Measurements from ENCODE around the gene LTBP2. TPM values are rescaled to one million over a fixed set of nuclear protein-coding genes. Genes with fewer than 3 reads are reported as not detected.

The LTBP2 gene
- total and polyA plus RNA-seq, 2 of the 13 experiments (the other 11 are each of a cell fraction or from before 2014, with no cell fraction given) = 0.20 to 0.41 TPM

DNA sequence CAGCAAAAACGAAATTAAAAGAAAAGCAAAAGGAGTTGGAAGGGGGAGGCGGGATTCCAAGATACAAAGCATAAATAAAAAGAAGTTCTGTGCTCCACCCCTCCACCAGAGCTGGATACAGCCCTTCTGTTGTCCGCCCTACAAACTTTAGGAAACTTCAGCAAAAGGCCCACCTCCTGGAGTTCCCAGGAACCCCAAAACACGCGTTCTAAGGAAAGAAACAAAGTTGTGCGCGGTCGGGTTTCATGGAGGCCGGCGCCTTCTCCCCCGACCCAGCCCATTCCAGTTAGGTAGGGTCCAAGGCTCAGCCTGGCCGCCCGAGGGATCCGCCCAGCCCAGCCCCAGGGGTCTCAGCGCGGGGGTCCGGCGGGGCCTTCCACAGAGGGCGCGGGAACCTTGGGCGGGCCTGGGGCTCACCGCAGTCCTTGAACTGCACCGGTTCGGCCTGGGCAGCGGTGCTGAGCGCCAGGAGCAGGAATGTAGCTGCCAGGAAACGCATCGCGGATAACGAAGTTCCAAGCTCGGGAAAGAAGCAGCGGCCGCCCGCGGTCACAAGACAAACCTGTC, 119.2 kb downstream of the LTBP2 start, which contains the start of gene NPC2 (continued):
- TF ChIP-seq NCOA2 (CRISPR knock-in tag; IDR thresholded peaks at IDR 0.05) (no peak), FOXP1 (IDR thresholded peaks at IDR 0.05) (no peak), FOXP1 (CRISPR knock-in tag; IDR thresholded peaks at IDR 0.05) (no peak), WIZ (CRISPR knock-in tag; IDR thresholded peaks at IDR 0.05) (no peak), ATAD3A (CRISPR knock-in tag; IDR thresholded peaks at IDR 0.05) (no peak), FOSL2 (CRISPR knock-in tag; IDR thresholded peaks at IDR 0.05) (no peak), FLYWCH1 (CRISPR knock-in tag; IDR thresholded peaks at IDR 0.05) (no peak), ZNF614 (CRISPR knock-in tag; IDR thresholded peaks at IDR 0.05; ENCODE audit: borderline replicate concordance) (no peak), RORA (CRISPR knock-in tag; IDR thresholded peaks at IDR 0.05) (no peak), ARNTL (CRISPR knock-in tag; IDR thresholded peaks at IDR 0.05) (no peak), ZNF530 (CRISPR knock-in tag; IDR thresholded peaks at IDR 0.05; ENCODE audit: low read depth) (no peak), ZNF691 (CRISPR knock-in tag; IDR thresholded peaks at IDR 0.05; ENCODE audit: borderline replicate concordance, low read depth) (0 out of 2 replicates have a peak, but pooled peaks have one; percentile 35), ARID5B (CRISPR knock-in tag; IDR thresholded peaks at IDR 0.05) (peak; percentile 50; the same call in 1 of the 2 replicates)
- TF ChIP-seq, protein P1, sequence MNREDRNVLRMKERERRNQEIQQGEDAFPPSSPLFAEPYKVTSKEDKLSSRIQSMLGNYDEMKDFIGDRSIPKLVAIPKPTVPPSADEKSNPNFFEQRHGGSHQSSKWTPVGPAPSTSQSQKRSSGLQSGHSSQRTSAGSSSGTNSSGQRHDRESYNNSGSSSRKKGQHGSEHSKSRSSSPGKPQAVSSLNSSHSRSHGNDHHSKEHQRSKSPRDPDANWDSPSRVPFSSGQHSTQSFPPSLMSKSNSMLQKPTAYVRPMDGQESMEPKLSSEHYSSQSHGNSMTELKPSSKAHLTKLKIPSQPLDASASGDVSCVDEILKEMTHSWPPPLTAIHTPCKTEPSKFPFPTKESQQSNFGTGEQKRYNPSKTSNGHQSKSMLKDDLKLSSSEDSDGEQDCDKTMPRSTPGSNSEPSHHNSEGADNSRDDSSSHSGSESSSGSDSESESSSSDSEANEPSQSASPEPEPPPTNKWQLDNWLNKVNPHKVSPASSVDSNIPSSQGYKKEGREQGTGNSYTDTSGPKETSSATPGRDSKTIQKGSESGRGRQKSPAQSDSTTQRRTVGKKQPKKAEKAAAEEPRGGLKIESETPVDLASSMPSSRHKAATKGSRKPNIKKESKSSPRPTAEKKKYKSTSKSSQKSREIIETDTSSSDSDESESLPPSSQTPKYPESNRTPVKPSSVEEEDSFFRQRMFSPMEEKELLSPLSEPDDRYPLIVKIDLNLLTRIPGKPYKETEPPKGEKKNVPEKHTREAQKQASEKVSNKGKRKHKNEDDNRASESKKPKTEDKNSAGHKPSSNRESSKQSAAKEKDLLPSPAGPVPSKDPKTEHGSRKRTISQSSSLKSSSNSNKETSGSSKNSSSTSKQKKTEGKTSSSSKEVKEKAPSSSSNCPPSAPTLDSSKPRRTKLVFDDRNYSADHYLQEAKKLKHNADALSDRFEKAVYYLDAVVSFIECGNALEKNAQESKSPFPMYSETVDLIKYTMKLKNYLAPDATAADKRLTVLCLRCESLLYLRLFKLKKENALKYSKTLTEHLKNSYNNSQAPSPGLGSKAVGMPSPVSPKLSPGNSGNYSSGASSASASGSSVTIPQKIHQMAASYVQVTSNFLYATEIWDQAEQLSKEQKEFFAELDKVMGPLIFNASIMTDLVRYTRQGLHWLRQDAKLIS (CRISPR knock-in tag; IDR thresholded peaks at IDR 0.05) = no peak
- TF ChIP-seq, protein P2, sequence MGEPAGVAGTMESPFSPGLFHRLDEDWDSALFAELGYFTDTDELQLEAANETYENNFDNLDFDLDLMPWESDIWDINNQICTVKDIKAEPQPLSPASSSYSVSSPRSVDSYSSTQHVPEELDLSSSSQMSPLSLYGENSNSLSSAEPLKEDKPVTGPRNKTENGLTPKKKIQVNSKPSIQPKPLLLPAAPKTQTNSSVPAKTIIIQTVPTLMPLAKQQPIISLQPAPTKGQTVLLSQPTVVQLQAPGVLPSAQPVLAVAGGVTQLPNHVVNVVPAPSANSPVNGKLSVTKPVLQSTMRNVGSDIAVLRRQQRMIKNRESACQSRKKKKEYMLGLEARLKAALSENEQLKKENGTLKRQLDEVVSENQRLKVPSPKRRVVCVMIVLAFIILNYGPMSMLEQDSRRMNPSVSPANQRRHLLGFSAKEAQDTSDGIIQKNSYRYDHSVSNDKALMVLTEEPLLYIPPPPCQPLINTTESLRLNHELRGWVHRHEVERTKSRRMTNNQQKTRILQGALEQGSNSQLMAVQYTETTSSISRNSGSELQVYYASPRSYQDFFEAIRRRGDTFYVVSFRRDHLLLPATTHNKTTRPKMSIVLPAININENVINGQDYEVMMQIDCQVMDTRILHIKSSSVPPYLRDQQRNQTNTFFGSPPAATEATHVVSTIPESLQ (CRISPR knock-in tag; conservative IDR thresholded peaks at IDR 0.05) = no peak
- TF ChIP-seq, protein P3, sequence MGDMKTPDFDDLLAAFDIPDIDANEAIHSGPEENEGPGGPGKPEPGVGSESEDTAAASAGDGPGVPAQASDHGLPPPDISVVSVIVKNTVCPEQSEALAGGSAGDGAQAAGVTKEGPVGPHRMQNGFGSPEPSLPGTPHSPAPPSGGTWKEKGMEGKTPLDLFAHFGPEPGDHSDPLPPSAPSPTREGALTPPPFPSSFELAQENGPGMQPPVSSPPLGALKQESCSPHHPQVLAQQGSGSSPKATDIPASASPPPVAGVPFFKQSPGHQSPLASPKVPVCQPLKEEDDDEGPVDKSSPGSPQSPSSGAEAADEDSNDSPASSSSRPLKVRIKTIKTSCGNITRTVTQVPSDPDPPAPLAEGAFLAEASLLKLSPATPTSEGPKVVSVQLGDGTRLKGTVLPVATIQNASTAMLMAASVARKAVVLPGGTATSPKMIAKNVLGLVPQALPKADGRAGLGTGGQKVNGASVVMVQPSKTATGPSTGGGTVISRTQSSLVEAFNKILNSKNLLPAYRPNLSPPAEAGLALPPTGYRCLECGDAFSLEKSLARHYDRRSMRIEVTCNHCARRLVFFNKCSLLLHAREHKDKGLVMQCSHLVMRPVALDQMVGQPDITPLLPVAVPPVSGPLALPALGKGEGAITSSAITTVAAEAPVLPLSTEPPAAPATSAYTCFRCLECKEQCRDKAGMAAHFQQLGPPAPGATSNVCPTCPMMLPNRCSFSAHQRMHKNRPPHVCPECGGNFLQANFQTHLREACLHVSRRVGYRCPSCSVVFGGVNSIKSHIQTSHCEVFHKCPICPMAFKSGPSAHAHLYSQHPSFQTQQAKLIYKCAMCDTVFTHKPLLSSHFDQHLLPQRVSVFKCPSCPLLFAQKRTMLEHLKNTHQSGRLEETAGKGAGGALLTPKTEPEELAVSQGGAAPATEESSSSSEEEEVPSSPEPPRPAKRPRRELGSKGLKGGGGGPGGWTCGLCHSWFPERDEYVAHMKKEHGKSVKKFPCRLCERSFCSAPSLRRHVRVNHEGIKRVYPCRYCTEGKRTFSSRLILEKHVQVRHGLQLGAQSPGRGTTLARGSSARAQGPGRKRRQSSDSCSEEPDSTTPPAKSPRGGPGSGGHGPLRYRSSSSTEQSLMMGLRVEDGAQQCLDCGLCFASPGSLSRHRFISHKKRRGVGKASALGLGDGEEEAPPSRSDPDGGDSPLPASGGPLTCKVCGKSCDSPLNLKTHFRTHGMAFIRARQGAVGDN (CRISPR knock-in tag; IDR thresholded peaks at IDR 0.05) = peak; percentile 49

Measured in HepG2 (cell line).